ENCODE measurements around the gene CYTH1.

Gene CYTH1

GRCh38 chr17:78777881-78778280 is 4.2 kb downstream of the CYTH1 start:
- H3K9ac ChIP-seq = no peak overlapping the region
- peaks cover 2% of the 10 kb centered on the region for H3K4me1 ChIP-seq
- H3K27ac ChIP-seq = no peak overlapping the region
- no peak overlapping the region for H3K4me2 ChIP-seq (ENCODE audit: low read length)
- TF ChIP-seq CTCF (IDR thresholded peaks at IDR 0.05) = no peak
- no peaks in the 10 kb centered on the region for H3K9me3 ChIP-seq (ENCODE audit: control insufficient read depth, low read length)
- H3K4me3 ChIP-seq (ENCODE audit: low read depth, low read length) = no peak overlapping the region
- peaks cover 7% of the 10 kb centered on the region for H3K79me2 ChIP-seq
- no peak overlapping the region for H2AFZ ChIP-seq
- H3K36me3 ChIP-seq (ENCODE audit: control insufficient read depth, insufficient read depth, low read length) = no peaks in the 10 kb centered on the region
- no peaks in the 10 kb centered on the region for H3K27me3 ChIP-seq (ENCODE audit: control insufficient read depth, insufficient read depth, low read length)

GRCh38 chr17:78774956-78775571 is 7.0 kb downstream of the CYTH1 start:
- H3K36me3 ChIP-seq (ENCODE audit: control insufficient read depth, insufficient read depth, low read length) = no peaks in the 10 kb centered on the region
- H3K4me2 ChIP-seq (ENCODE audit: low read length) = peak overlapping the region; percentile 4
- no peak overlapping the region for H3K4me3 ChIP-seq (ENCODE audit: low read depth, low read length)
- no peak overlapping the region for H3K27ac ChIP-seq
- no peaks in the 10 kb centered on the region for H3K27me3 ChIP-seq (ENCODE audit: control insufficient read depth, insufficient read depth, low read length)
- H2AFZ ChIP-seq = no peak overlapping the region
- H3K4me1 ChIP-seq = no peaks in the 10 kb centered on the region
- no peak overlapping the region for H3K9ac ChIP-seq
- TF ChIP-seq CTCF (IDR thresholded peaks at IDR 0.05) = no peak
- peaks cover 15% of the 10 kb centered on the region for H3K79me2 ChIP-seq
- no peaks in the 10 kb centered on the region for H3K9me3 ChIP-seq (ENCODE audit: control insufficient read depth, low read length)

GRCh38 chr17:78774453-78774852 is 7.6 kb downstream of the CYTH1 start:
- no peak overlapping the region for H3K4me3 ChIP-seq (ENCODE audit: low read depth, low read length)
- no peaks in the 10 kb centered on the region for H3K27me3 ChIP-seq (ENCODE audit: control insufficient read depth, insufficient read depth, low read length)
- no peaks in the 10 kb centered on the region for H3K4me1 ChIP-seq
- TF ChIP-seq CTCF (IDR thresholded peaks at IDR 0.05) = no peak
- H3K79me2 ChIP-seq = peaks cover 20% of the 10 kb centered on the region
- no peak overlapping the region for H2AFZ ChIP-seq
- no peaks in the 10 kb centered on the region for H3K36me3 ChIP-seq (ENCODE audit: control insufficient read depth, insufficient read depth, low read length)
- H3K9me3 ChIP-seq (ENCODE audit: control insufficient read depth, low read length) = no peaks in the 10 kb centered on the region
- no peak overlapping the region for H3K4me2 ChIP-seq (ENCODE audit: low read length)
- no peak overlapping the region for H3K9ac ChIP-seq
- H3K27ac ChIP-seq = no peak overlapping the region

- no peak overlapping the region for H3K27ac ChIP-seq
- H3K9me3 ChIP-seq (ENCODE audit: control insufficient read depth, low read length) = no peaks in the 10 kb centered on the region
- no peak for TF ChIP-seq CTCF (IDR thresholded peaks at IDR 0.05)
- peaks cover 22% of the 10 kb centered on the region for H3K79me2 ChIP-seq
- H2AFZ ChIP-seq = no peak overlapping the region
- H3K4me1 ChIP-seq = no peaks in the 10 kb centered on the region
- no peak overlapping the region for H3K4me2 ChIP-seq (ENCODE audit: low read length)
- no peaks in the 10 kb centered on the region for H3K36me3 ChIP-seq (ENCODE audit: control insufficient read depth, insufficient read depth, low read length)
- no peak overlapping the region for H3K4me3 ChIP-seq (ENCODE audit: low read depth, low read length)
- no peaks in the 10 kb centered on the region for H3K27me3 ChIP-seq (ENCODE audit: control insufficient read depth, insufficient read depth, low read length)
- H3K9ac ChIP-seq = no peak overlapping the region
These were observed 10.2 kb downstream of the CYTH1 start for GRCh38 chr17:78771758-78772382.

Data from parathyroid adenoma (tissue), 2 donors.